Measurements from ENCODE around the gene IGFBP4. TPM values are rescaled to one million over a fixed set of nuclear protein-coding genes. Genes with fewer than 3 reads are reported as not detected.

The IGFBP4 gene
- total RNA-seq, 1 donor from 2014 or later = 56.7 TPM

DNA sequence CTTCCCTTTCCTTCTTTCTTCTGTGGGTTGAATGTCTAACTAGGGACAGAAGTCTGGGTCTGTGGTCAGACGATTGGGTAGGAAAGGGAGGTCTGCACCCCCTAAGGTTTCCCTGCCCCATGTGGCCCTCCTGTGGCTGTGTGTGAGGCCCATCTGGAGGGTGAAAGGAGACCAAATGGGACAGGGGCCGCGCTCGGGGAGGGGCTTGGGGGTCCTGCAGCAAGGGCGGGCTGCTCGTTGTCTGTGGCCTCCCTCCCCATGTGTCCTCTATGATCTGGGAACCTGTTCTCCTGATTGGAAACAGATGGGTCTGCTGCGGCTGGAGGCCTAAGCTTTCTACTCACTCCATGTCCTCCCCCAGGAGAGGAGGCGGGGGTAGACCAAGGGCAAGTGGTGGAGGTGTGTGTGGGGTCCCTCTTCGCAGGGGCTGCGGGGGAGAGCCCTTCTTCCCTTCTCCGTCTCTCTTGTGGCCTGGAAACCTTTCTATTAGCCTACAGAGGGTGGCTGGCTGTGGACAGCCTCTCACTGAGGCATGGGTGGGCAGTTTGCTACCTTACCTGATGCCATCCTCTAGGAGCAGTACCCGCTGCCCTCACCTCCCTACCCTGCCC is 18.6 kb downstream of the IGFBP4 start:
- peaks cover 41% of the 10 kb centered on the region for H3K4me1 Mint-ChIP-seq
- H3K9me3 Mint-ChIP-seq = no peaks in the 10 kb centered on the region
- no peak overlapping the region for H3K4me3 Mint-ChIP-seq
- TF ChIP-seq CTCF (conservative IDR thresholded peaks at IDR 0.05) = no peak
- no peak for DNase-seq (ENCODE audit: low read depth, low spot score)
- no peaks in the 10 kb centered on the region for H3K27me3 Mint-ChIP-seq (ENCODE audit: low read depth)
- H3K27ac Mint-ChIP-seq (ENCODE audit: unreplicated experiment) = peak overlapping the region; percentile 43
- H3K36me3 Mint-ChIP-seq (ENCODE audit: low read depth) = no peaks in the 10 kb centered on the region

GRCh38 chr17:40462343-40463121 is 19.3 kb downstream of the IGFBP4 start:
- H3K4me3 Mint-ChIP-seq = no peak overlapping the region
- no peaks in the 10 kb centered on the region for H3K36me3 Mint-ChIP-seq (ENCODE audit: low read depth)
- no peaks in the 10 kb centered on the region for H3K27me3 Mint-ChIP-seq (ENCODE audit: low read depth)
- H3K27ac Mint-ChIP-seq (ENCODE audit: unreplicated experiment) = peak overlapping the region; percentile 35
- DNase-seq (ENCODE audit: low read depth, low spot score) = no peak
- H3K9me3 Mint-ChIP-seq = no peaks in the 10 kb centered on the region
- H3K4me1 Mint-ChIP-seq = peaks cover 41% of the 10 kb centered on the region
- TF ChIP-seq CTCF (conservative IDR thresholded peaks at IDR 0.05) = no peak

DNA sequence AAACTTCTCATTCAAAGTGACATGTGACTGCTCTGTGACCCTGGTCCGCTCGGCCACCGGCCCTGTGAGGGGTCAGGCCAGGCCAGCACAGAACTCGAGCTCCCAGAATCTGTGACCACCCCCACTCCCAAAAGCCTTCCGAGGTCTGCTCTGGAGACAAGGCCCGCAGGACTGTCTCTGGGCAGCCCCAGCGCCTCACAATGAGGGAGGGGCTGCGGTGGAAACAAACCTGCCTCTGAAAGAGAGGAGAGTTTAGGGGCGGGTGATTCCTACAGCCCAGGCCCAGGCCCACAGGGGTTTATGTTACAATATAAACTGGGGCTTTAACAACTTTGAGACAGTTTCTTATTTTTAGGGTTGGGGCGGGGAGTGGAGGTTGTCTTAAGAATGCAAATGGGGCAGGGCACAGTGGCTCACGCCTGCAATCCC is 19.9 kb downstream of the IGFBP4 start:
- H3K27ac Mint-ChIP-seq (ENCODE audit: unreplicated experiment) = peak overlapping the region; percentile 57
- H3K9me3 Mint-ChIP-seq = no peaks in the 10 kb centered on the region
- peaks cover 41% of the 10 kb centered on the region for H3K4me1 Mint-ChIP-seq
- TF ChIP-seq CTCF (conservative IDR thresholded peaks at IDR 0.05) = no peak
- no peaks in the 10 kb centered on the region for H3K27me3 Mint-ChIP-seq (ENCODE audit: low read depth)
- no peaks in the 10 kb centered on the region for H3K36me3 Mint-ChIP-seq (ENCODE audit: low read depth)
- no peak overlapping the region for H3K4me3 Mint-ChIP-seq
- DNase-seq (ENCODE audit: low read depth, low spot score) = no peak

GRCh38 chr17:40464392-40464855 is 21.2 kb downstream of the IGFBP4 start:
- Mint-ChIP-seq H3K4me3 (peak overlapping the region; percentile 22), H3K27ac (ENCODE audit: unreplicated experiment) (peak overlapping the region; percentile 28), H3K4me1 (peaks cover 32% of the 10 kb centered on the region), H3K9me3 (no peaks in the 10 kb centered on the region), H3K27me3 (ENCODE audit: low read depth) (no peaks in the 10 kb centered on the region), H3K36me3 (ENCODE audit: low read depth) (no peaks in the 10 kb centered on the region)
- no peak for TF ChIP-seq CTCF (conservative IDR thresholded peaks at IDR 0.05)
- no peak for DNase-seq (ENCODE audit: low read depth, low spot score)

DNA sequence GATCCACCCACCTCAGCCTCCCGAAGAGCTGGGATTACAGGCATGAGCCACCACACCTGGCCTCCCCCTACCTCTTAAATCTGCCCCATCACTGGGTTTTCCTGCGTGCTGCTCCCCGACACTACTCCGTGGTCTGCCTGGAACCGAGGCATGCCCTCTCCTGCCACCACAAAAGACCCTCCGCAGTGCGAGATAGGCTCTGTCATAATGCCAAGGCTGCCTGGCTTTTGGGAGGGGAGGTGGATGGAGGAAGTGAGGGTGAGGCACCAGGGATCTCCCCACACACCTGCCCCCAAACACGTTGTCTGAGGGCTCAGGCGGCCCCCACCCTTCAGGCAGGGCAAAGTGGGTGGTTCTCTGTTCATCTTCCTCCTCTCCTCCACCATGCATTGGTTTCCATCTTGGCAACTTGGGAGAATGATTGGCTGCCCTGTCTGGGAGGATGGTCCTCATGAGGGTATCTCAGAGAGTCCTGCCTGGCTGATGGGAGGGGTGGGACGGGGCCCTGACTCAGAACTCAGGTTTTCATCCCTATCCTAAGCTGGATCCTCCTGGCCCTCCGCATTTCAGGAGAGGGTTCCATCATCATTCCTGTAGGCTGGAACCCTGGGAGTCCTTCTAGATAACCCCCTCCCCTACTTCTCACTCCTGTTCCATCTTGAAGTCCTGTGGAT is 23.2 kb downstream of the IGFBP4 start:
- H3K36me3 Mint-ChIP-seq (ENCODE audit: low read depth) = no peaks in the 10 kb centered on the region
- no peak overlapping the region for H3K27ac Mint-ChIP-seq (ENCODE audit: unreplicated experiment)
- peaks cover 31% of the 10 kb centered on the region for H3K4me1 Mint-ChIP-seq

More for the DNA sequence above, 23.2 kb downstream of the IGFBP4 start:
- H3K9me3 Mint-ChIP-seq = no peaks in the 10 kb centered on the region
- no peak for DNase-seq (ENCODE audit: low read depth, low spot score)
- TF ChIP-seq CTCF (conservative IDR thresholded peaks at IDR 0.05) = no peak
- no peaks in the 10 kb centered on the region for H3K27me3 Mint-ChIP-seq (ENCODE audit: low read depth)
- H3K4me3 Mint-ChIP-seq = no peak overlapping the region

Measured in neural crest cell (in vitro differentiated cells).